Renal pelvis (tissue), 3 donors: ENCODE results near the gene FCN1. TPM values are rescaled to one million over a fixed set of nuclear protein-coding genes. Genes with fewer than 3 reads are reported as not detected.

Experiments used
- polyA plus RNA-seq, 3 donors: library from polyadenylated mRNA; unstranded; fragments of 120-200 nt; gene quantifications; one replicate each; pipeline ENCODE4 v1.2.1, GENCODE V29; 2013; ENCODE audit not compliant: insufficient read length in 3 of 3

The FCN1 gene
- polyA plus RNA-seq, 3 donors: 2.1 to 4.3 (median 3.6) TPM

Other genes with a start within 250 kb of the FCN1 start
- under 1 TPM; 0.50 to 0.77 (median 0.68) TPM for gene FCN2, start 37.1 kb downstream of the FCN1 start, polyA plus RNA-seq
- gene OLFM1, start 169.8 kb upstream of the FCN1 start, polyA plus RNA-seq: 1 to 10 TPM; 2.6 to 4.7 (median 3.4) TPM